ENCODE results near the gene PRG2.

DNA sequence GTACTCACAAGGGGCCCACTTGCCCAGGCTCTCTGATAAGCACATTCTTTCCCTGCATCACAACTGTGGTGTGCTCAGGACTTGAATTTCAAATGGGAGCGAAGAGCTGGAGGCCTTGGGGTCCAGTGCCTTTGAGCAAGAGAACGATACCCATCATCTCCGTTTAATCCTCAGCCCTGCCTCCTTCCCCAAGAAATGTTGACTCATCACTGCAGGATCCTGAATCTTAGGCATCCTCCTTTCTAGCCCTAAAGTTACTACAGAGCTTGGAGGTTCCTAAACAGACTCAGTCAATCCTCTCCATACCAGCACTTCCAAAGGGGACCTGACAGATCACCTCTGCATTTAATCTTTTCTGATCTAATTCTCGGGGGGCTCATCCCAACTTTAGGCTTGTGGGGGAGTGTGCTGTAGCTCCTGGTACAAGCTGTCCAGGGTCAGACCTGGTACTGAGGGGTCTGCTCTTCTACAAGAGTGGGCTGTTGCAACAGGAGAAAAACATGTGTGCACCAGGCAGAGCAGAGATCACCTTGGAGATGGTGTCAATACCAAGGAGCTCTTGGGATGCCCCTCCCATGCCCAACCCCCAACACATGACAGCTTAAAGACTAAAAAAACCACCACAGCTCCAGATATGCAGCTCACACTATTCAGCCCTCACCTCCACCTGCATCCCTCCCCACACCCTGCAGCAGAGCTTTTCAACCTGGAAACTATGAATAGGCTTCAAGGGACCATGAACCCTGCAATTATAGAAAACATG lies 3.9 kb upstream of the PRG2 start:
- TF ChIP-seq, protein P1, sequence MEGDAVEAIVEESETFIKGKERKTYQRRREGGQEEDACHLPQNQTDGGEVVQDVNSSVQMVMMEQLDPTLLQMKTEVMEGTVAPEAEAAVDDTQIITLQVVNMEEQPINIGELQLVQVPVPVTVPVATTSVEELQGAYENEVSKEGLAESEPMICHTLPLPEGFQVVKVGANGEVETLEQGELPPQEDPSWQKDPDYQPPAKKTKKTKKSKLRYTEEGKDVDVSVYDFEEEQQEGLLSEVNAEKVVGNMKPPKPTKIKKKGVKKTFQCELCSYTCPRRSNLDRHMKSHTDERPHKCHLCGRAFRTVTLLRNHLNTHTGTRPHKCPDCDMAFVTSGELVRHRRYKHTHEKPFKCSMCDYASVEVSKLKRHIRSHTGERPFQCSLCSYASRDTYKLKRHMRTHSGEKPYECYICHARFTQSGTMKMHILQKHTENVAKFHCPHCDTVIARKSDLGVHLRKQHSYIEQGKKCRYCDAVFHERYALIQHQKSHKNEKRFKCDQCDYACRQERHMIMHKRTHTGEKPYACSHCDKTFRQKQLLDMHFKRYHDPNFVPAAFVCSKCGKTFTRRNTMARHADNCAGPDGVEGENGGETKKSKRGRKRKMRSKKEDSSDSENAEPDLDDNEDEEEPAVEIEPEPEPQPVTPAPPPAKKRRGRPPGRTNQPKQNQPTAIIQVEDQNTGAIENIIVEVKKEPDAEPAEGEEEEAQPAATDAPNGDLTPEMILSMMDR (conservative IDR thresholded peaks at IDR 0.05; ENCODE audit: low read length) = no peak
- no peak for TF ChIP-seq EZH2phosphoT487 (IDR thresholded peaks at IDR 0.05; ENCODE audit: borderline replicate concordance, low read depth, low read length)
